ENCODE results near the gene IFT81. TPM values are rescaled to one million over a fixed set of nuclear protein-coding genes. Genes with fewer than 3 reads are reported as not detected.

IFT81 gene
- total RNA-seq, 1 experiment from 2014 or later: 10.5 TPM

DNA sequence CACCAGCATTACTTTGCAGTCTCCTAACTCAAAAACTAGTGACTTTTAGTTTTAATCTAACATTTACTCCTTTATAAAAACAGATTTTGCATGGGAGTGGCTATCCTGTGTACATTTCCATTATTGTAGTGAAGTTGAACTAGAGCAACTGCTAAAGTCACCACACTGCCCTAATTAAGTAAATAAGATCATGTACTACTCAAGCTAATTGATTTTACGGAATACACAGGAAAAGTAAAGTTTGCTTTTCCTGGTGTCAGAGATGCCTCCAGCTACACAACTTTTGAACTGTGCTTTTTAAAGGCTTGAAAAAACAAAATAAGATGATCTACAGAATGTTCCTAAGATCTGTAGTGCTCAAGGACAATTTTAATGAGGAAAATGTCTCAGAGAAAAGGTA is 106.5 kb downstream of the IFT81 start:
- POLR2A ChIA-PET: interaction anchor here (0.6 kb wide), 1 partner anchor 281 kb away, joined by 3 read pairs; no protein-coding TSS in a partner anchor
- CTCF ChIA-PET: no interaction called here
- Mint-ChIP-seq H3K4me1 (no peaks in the 10 kb centered on the region), H3K4me3 (no peak overlapping the region), H3K36me3 (no peaks in the 10 kb centered on the region), H3K9me3 (no peaks in the 10 kb centered on the region), H3K27me3 (ENCODE audit: low read depth) (no peaks in the 10 kb centered on the region), H3K27ac (no peak overlapping the region)
- TF ChIP-seq MYBL2 (CRISPR knock-in tag; IDR thresholded peaks at IDR 0.05) (no peak), ELF4 (CRISPR knock-in tag; IDR thresholded peaks at IDR 0.05; ENCODE audit: low read depth) (no peak), RORB (CRISPR knock-in tag; IDR thresholded peaks at IDR 0.05) (no peak), HMGA2 (CRISPR knock-in tag; IDR thresholded peaks at IDR 0.05) (no peak), NFATC4 (CRISPR knock-in tag; IDR thresholded peaks at IDR 0.05) (no peak), FOXJ3 (CRISPR knock-in tag; IDR thresholded peaks at IDR 0.05; ENCODE audit: borderline replicate concordance) (no peak), GABPB1 (CRISPR knock-in tag; IDR thresholded peaks at IDR 0.05) (no peak), JUN (CRISPR knock-in tag; IDR thresholded peaks at IDR 0.05) (no peak), MXD4 (CRISPR knock-in tag; IDR thresholded peaks at IDR 0.05; ENCODE audit: borderline replicate concordance) (no peak)
- TF ChIP-seq, protein P1, sequence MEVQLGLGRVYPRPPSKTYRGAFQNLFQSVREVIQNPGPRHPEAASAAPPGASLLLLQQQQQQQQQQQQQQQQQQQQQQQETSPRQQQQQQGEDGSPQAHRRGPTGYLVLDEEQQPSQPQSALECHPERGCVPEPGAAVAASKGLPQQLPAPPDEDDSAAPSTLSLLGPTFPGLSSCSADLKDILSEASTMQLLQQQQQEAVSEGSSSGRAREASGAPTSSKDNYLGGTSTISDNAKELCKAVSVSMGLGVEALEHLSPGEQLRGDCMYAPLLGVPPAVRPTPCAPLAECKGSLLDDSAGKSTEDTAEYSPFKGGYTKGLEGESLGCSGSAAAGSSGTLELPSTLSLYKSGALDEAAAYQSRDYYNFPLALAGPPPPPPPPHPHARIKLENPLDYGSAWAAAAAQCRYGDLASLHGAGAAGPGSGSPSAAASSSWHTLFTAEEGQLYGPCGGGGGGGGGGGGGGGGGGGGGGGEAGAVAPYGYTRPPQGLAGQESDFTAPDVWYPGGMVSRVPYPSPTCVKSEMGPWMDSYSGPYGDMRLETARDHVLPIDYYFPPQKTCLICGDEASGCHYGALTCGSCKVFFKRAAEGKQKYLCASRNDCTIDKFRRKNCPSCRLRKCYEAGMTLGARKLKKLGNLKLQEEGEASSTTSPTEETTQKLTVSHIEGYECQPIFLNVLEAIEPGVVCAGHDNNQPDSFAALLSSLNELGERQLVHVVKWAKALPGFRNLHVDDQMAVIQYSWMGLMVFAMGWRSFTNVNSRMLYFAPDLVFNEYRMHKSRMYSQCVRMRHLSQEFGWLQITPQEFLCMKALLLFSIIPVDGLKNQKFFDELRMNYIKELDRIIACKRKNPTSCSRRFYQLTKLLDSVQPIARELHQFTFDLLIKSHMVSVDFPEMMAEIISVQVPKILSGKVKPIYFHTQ (CRISPR knock-in tag; IDR thresholded peaks at IDR 0.05): no peak
- TF ChIP-seq, protein P2, sequence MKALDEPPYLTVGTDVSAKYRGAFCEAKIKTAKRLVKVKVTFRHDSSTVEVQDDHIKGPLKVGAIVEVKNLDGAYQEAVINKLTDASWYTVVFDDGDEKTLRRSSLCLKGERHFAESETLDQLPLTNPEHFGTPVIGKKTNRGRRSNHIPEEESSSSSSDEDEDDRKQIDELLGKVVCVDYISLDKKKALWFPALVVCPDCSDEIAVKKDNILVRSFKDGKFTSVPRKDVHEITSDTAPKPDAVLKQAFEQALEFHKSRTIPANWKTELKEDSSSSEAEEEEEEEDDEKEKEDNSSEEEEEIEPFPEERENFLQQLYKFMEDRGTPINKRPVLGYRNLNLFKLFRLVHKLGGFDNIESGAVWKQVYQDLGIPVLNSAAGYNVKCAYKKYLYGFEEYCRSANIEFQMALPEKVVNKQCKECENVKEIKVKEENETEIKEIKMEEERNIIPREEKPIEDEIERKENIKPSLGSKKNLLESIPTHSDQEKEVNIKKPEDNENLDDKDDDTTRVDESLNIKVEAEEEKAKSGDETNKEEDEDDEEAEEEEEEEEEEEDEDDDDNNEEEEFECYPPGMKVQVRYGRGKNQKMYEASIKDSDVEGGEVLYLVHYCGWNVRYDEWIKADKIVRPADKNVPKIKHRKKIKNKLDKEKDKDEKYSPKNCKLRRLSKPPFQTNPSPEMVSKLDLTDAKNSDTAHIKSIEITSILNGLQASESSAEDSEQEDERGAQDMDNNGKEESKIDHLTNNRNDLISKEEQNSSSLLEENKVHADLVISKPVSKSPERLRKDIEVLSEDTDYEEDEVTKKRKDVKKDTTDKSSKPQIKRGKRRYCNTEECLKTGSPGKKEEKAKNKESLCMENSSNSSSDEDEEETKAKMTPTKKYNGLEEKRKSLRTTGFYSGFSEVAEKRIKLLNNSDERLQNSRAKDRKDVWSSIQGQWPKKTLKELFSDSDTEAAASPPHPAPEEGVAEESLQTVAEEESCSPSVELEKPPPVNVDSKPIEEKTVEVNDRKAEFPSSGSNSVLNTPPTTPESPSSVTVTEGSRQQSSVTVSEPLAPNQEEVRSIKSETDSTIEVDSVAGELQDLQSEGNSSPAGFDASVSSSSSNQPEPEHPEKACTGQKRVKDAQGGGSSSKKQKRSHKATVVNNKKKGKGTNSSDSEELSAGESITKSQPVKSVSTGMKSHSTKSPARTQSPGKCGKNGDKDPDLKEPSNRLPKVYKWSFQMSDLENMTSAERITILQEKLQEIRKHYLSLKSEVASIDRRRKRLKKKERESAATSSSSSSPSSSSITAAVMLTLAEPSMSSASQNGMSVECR (CRISPR knock-in tag; IDR thresholded peaks at IDR 0.05; ENCODE audit: borderline replicate concordance): no peak
- DNase-seq (ENCODE audit: low spot score) (no peak), ATAC-seq (no peak)

DNA sequence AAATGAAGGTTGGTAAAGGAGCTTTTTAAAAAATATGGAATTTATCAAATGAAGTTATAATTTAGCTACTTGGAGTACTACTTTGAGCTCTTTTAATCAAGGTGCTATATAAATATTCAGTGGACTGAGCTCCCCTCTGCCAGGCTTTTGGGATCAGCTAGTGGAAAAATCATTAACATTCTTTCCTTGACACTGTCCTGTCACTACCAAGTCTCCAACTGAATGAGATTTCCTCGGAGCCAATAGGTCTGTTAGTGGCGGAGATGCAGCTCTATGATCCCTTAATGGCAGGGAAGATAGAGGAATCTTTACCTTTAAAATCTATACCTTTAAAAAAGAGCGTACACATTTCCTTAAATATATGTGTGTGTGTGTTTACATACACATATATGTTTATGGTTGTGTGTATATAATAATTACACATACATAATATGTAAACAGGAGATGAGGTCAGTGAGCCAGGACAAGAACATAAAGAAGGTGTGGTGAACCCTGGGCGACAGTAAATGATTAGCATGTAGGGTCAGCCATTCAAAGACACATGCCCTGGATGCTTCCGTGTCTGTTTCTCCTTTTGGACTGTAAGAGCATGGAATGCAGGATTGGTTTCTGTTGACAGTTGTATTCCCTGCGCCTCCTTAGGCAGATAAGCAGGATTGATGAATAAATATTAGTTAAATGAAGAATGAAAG is 109.2 kb downstream of the IFT81 start:
- Mint-ChIP-seq H3K9me3 (no peaks in the 10 kb centered on the region), H3K4me3 (no peak overlapping the region), H3K36me3 (no peaks in the 10 kb centered on the region), H3K4me1 (no peaks in the 10 kb centered on the region), H3K27me3 (ENCODE audit: low read depth) (no peaks in the 10 kb centered on the region), H3K27ac (no peak overlapping the region)
- ATAC-seq: no peak
- no peak for DNase-seq (ENCODE audit: low spot score)
- CTCF ChIA-PET: interaction anchor here (0.7 to 1.4 kb wide), 3 partner anchors 11 to 217 kb away, joined by 3 to 7 read pairs (median 3); partner anchors contain the start of gene ARPC3
- POLR2A ChIA-PET: interaction anchor here (0.5 kb wide), 1 partner anchor 19 kb away, joined by 3 read pairs; no protein-coding TSS in a partner anchor
- TF ChIP-seq ZNF138 (CRISPR knock-in tag; conservative IDR thresholded peaks at IDR 0.05) (no peak), CREM (CRISPR knock-in tag; IDR thresholded peaks at IDR 0.05) (no peak), SP1 (CRISPR knock-in tag; conservative IDR thresholded peaks at IDR 0.05) (no peak)
- TF ChIP-seq, protein P3, sequence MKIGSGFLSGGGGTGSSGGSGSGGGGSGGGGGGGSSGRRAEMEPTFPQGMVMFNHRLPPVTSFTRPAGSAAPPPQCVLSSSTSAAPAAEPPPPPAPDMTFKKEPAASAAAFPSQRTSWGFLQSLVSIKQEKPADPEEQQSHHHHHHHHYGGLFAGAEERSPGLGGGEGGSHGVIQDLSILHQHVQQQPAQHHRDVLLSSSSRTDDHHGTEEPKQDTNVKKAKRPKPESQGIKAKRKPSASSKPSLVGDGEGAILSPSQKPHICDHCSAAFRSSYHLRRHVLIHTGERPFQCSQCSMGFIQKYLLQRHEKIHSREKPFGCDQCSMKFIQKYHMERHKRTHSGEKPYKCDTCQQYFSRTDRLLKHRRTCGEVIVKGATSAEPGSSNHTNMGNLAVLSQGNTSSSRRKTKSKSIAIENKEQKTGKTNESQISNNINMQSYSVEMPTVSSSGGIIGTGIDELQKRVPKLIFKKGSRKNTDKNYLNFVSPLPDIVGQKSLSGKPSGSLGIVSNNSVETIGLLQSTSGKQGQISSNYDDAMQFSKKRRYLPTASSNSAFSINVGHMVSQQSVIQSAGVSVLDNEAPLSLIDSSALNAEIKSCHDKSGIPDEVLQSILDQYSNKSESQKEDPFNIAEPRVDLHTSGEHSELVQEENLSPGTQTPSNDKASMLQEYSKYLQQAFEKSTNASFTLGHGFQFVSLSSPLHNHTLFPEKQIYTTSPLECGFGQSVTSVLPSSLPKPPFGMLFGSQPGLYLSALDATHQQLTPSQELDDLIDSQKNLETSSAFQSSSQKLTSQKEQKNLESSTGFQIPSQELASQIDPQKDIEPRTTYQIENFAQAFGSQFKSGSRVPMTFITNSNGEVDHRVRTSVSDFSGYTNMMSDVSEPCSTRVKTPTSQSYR (CRISPR knock-in tag; IDR thresholded peaks at IDR 0.05): no peak
- TF ChIP-seq, protein P4, sequence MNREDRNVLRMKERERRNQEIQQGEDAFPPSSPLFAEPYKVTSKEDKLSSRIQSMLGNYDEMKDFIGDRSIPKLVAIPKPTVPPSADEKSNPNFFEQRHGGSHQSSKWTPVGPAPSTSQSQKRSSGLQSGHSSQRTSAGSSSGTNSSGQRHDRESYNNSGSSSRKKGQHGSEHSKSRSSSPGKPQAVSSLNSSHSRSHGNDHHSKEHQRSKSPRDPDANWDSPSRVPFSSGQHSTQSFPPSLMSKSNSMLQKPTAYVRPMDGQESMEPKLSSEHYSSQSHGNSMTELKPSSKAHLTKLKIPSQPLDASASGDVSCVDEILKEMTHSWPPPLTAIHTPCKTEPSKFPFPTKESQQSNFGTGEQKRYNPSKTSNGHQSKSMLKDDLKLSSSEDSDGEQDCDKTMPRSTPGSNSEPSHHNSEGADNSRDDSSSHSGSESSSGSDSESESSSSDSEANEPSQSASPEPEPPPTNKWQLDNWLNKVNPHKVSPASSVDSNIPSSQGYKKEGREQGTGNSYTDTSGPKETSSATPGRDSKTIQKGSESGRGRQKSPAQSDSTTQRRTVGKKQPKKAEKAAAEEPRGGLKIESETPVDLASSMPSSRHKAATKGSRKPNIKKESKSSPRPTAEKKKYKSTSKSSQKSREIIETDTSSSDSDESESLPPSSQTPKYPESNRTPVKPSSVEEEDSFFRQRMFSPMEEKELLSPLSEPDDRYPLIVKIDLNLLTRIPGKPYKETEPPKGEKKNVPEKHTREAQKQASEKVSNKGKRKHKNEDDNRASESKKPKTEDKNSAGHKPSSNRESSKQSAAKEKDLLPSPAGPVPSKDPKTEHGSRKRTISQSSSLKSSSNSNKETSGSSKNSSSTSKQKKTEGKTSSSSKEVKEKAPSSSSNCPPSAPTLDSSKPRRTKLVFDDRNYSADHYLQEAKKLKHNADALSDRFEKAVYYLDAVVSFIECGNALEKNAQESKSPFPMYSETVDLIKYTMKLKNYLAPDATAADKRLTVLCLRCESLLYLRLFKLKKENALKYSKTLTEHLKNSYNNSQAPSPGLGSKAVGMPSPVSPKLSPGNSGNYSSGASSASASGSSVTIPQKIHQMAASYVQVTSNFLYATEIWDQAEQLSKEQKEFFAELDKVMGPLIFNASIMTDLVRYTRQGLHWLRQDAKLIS (CRISPR knock-in tag; IDR thresholded peaks at IDR 0.05; ENCODE audit: borderline replicate concordance): no peak
- TF ChIP-seq, protein P5, sequence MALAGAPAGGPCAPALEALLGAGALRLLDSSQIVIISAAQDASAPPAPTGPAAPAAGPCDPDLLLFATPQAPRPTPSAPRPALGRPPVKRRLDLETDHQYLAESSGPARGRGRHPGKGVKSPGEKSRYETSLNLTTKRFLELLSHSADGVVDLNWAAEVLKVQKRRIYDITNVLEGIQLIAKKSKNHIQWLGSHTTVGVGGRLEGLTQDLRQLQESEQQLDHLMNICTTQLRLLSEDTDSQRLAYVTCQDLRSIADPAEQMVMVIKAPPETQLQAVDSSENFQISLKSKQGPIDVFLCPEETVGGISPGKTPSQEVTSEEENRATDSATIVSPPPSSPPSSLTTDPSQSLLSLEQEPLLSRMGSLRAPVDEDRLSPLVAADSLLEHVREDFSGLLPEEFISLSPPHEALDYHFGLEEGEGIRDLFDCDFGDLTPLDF (CRISPR knock-in tag; IDR thresholded peaks at IDR 0.05): no peak
